B cell (primary cell): ENCODE data around the gene RBL1. TPM values are rescaled to one million over a fixed set of nuclear protein-coding genes. Genes with fewer than 3 reads are reported as not detected.

Experiments
- ATAC-seq: fragments of 200-7000 bp; cut with Tn5 transposase; one replicate; pipeline ENCODE4 v1.10.0; 2021; ENCODE audit warnings: low read depth, mild to moderate bottlenecking, moderate number of reproducible peaks, moderate library complexity
- CTCF ChIA-PET: fragments of 350-600 bp; sonication (Branson Sonifier 250); formaldehyde crosslinking; loops from one replicate; lab custom pipeline; 2021; ENCODE audit warnings: antibody characterized with exemption, inconsistent platforms; lab: Charles Lee
- POLR2A ChIA-PET: fragments of 350-600 bp; sonication (Branson Sonifier 250); formaldehyde crosslinking; loops from one replicate; lab custom pipeline; 2021; ENCODE audit warnings: antibody characterized with exemption; lab: Charles Lee
- DNase-seq: peaks from one replicate; pipeline ENCODE4 v3.0.0; 2013
- H2AFZ ChIP-seq: 2 replicates; pipeline ENCODE4 v1.6.1; 2012; ENCODE audit warnings: mild to moderate bottlenecking, low read depth, low read length; ENCODE audit not compliant: insufficient read depth, poor library complexity, severe bottlenecking
- H3K27ac ChIP-seq, 2 donors: 1 replicate in 1 of 2; 2 replicates in 1 of 2; pipeline ENCODE4 v1.5.1; 2012 to 2013; ENCODE audit warnings: low read length in 2 of 2, mild to moderate bottlenecking in 2 of 2, moderate library complexity in 1 of 2
- H3K27me3 ChIP-seq, 4 experiments: fragments of 200-600 bp in 1 of 4; sonication (generic) in 1 of 4; replicated peaks in 1 of 4; 1 replicate in 2 of 4; 2 replicates in 2 of 4; pipeline versions ENCODE4 v1.6.1 to v1.7.0; 2013 to 2016; ENCODE audit warnings: low read length in 3 of 4, mild to moderate bottlenecking in 2 of 4, mixed read lengths in 1 of 4, moderate library complexity in 1 of 4; ENCODE audit not compliant: insufficient read depth in 4 of 4, control insufficient read depth in 3 of 4; ENCODE audit errors: control extremely low read depth in 1 of 4
- H3K36me3 ChIP-seq, 2 experiments: replicated peaks in 1 of 2; 1 replicate in 1 of 2; 2 replicates in 1 of 2; pipeline versions ENCODE4 v1.6.1 to v1.7.1; 2013; ENCODE audit warnings: low read length in 1 of 2; ENCODE audit not compliant: insufficient read depth in 2 of 2, control insufficient read depth in 1 of 2; ENCODE audit errors: control extremely low read depth in 1 of 2, extremely low read depth in 1 of 2
- H3K4me1 ChIP-seq, 2 donors: fragments of 200-600 bp in 1 of 2; sonication (generic) in 1 of 2; 1 replicate in 1 of 2; 2 replicates in 1 of 2; pipeline versions ENCODE4 v1.5.1 to v1.6.1; 2013 to 2017; ENCODE audit warnings: low read length in 2 of 2; ENCODE audit not compliant: control insufficient read depth in 2 of 2, insufficient read depth in 2 of 2
- H3K4me2 ChIP-seq: replicated peaks from 2 replicates; pipeline ENCODE3; 2012; ENCODE audit warnings: mild to moderate bottlenecking, low read depth, low read length; ENCODE audit not compliant: poor library complexity, severe bottlenecking
- H3K4me3 ChIP-seq, 5 experiments: fragments of 200-600 bp in 1 of 5; sonication (generic) in 1 of 5; 1 replicate in 3 of 5; 2 replicates in 2 of 5; pipeline versions ENCODE4 v1.5.1 to v1.7.0; 2011 to 2016; ENCODE audit warnings: low read length in 4 of 5, mild to moderate bottlenecking in 4 of 5, low read depth in 2 of 5, control low read depth in 1 of 5, moderate library complexity in 1 of 5; ENCODE audit not compliant: insufficient read depth in 1 of 5; ENCODE audit errors: control extremely low read depth in 1 of 5, extremely low read depth in 1 of 5
- H3K79me2 ChIP-seq: fragments of 200-600 bp; sonication (generic); one replicate; pipeline ENCODE4 v1.6.0; 2016; ENCODE audit warnings: low read length; ENCODE audit not compliant: control insufficient read depth, insufficient read depth
- H3K9ac ChIP-seq: fragments of 200-600 bp; sonication (generic); 2 replicates; pipeline ENCODE4 v1.6.1; 2017; ENCODE audit warnings: mild to moderate bottlenecking, low read length, moderate library complexity
- H3K9me3 ChIP-seq, 3 donors: one replicate each; pipeline versions ENCODE4 v1.6.1 to v1.7.1; 2013; ENCODE audit warnings: low read length in 2 of 3; ENCODE audit not compliant: control insufficient read depth in 2 of 3, insufficient read depth in 1 of 3; ENCODE audit errors: control extremely low read depth in 1 of 3
- H4K20me1 ChIP-seq: 2 replicates; pipeline ENCODE4 v1.6.0; 2012; ENCODE audit warnings: mild to moderate bottlenecking, low read length; ENCODE audit not compliant: insufficient read depth, control insufficient read depth, poor library complexity, severe bottlenecking
- H3K27ac Mint-ChIP-seq: one replicate; pipeline ENCODE4 v1.8.0; 2021; ENCODE audit warnings: mixed read lengths
- H3K27me3 Mint-ChIP-seq: one replicate; pipeline ENCODE4 v1.8.0; 2021; ENCODE audit warnings: mixed read lengths
- H3K4me1 Mint-ChIP-seq: one replicate; pipeline ENCODE4 v1.8.0; 2021; ENCODE audit warnings: mixed read lengths
- H3K4me3 Mint-ChIP-seq: one replicate; pipeline ENCODE4 v1.8.0; 2021; ENCODE audit warnings: mixed read lengths
- H3K9me3 Mint-ChIP-seq: one replicate; pipeline ENCODE4 v1.8.0; 2022; ENCODE audit warnings: mixed read lengths; ENCODE audit not compliant: insufficient read depth
- CTCF ChIP-seq: fragments of 200-600 bp; IDR thresholded peaks from one replicate; pipeline ENCODE4 v1.8.0; 2022; ENCODE audit warnings: antibody characterized with exemption, mild to moderate bottlenecking
- EZH2 ChIP-seq: IDR thresholded peaks from 2 replicates; pipeline ENCODE4 v1.6.1; 2012; ENCODE audit warnings: borderline replicate concordance, low read depth, mild to moderate bottlenecking, moderate library complexity, low read length; ENCODE audit not compliant: insufficient read depth, poor library complexity, severe bottlenecking
- WGBS: methylation state at CpG from one replicate; pipeline ENCODE4 v1.1.5; 2013; ENCODE audit warnings: missing lambda C conversion rate; ENCODE audit not compliant: insufficient coverage; 5-methylcytosine and 5-hydroxymethylcytosine counted together
- intact Hi-C: fragments of 100-400 bp; cut with micrococcal nuclease; formaldehyde crosslinking; loops from one replicate; pipeline ENCODE4 v1.10.0; 2022
- polyA plus RNA-seq: library from polyadenylated mRNA; depleted of rRNA; stranded (reverse); fragments of >200 nt; gene quantifications from 2 replicates; pipeline ENCODE4 v1.2.3, GENCODE V29; 2012
- total RNA-seq, 2 donors: library from RNA; stranded (reverse); fragments of 120-200 nt in 1 of 2; gene quantifications; 1 replicate in 1 of 2; 2 replicates in 1 of 2; pipeline versions ENCODE4 v1.2.3 to v1.2.4, GENCODE V29; 2013 to 2022

RBL1 gene
- total and polyA plus RNA-seq, 2 donors (not counting 1 experiment from before 2014, with no cell fraction given): 8.1 to 27.8 TPM

GRCh38 chr20:37119356-37120036, 23.7 kb upstream of the RBL1 start:
- DNase-seq: no peak
- CTCF ChIA-PET: no interaction called here
- ATAC-seq: no peak
- Histone ChIP-seq H3K79me2 (no peaks in the 10 kb centered on the region), H4K20me1 (no peaks in the 10 kb centered on the region), H3K4me3 (no peak overlapping the region), H3K36me3 (no peaks in the 10 kb centered on the region), H3K4me1 (no peaks in the 10 kb centered on the region), H3K9ac (no peak overlapping the region), H3K27ac (no peak overlapping the region), H3K27me3 (no peaks in the 10 kb centered on the region), H3K4me2 (no peak overlapping the region), H2AFZ (no peak overlapping the region), H3K9me3 (no peaks in the 10 kb centered on the region)
- H3K9me3 Mint-ChIP-seq: no peaks in the 10 kb centered on the region
- TF ChIP-seq CTCF (no peak), EZH2 (no peak)
- POLR2A ChIA-PET: no interaction called here
- H3K4me3 Mint-ChIP-seq: no peak overlapping the region
- no peaks in the 10 kb centered on the region for H3K27me3 Mint-ChIP-seq
- intact Hi-C loops: no loop called here
- no peak overlapping the region for H3K27ac Mint-ChIP-seq
- H3K4me1 Mint-ChIP-seq: peaks cover 3% of the 10 kb centered on the region
- WGBS: 100% methylated on average over 1 of the region's 7 CpGs

DNA sequence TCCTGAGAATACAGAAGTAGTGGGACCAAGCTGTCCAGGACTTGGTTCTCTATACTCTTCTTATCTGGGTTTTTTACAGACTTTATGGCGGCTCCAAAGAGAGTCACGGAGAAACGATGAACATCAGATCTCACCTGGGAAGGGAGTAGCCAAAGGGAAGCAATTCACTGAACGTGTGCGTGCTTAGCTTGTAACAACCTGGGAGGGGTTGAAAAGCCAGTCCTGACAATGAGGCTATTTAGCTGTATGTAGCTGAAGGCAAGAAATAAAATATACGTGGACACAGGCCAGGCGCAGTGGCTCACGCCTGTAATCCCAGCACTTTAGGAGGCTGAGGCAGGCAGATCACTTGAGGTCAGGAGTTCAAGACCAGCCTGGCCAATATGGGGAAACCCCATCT, 18.2 kb upstream of the RBL1 start:
- H3K4me2 ChIP-seq: no peak overlapping the region
- DNase-seq (no peak), ATAC-seq (no peak)
- H3K4me1 Mint-ChIP-seq: no peaks in the 10 kb centered on the region
- no peak overlapping the region for H3K27ac ChIP-seq
- no peak overlapping the region for H3K4me3 Mint-ChIP-seq
- no peak overlapping the region for H3K4me3 ChIP-seq
- H3K4me1 ChIP-seq: no peaks in the 10 kb centered on the region
- no peak for TF ChIP-seq CTCF
- TF ChIP-seq EZH2: no peak
- ChIA-PET POLR2A (no interaction called here), CTCF (no interaction called here)
- H3K27me3 ChIP-seq: no peaks in the 10 kb centered on the region
- H3K27me3 Mint-ChIP-seq: no peaks in the 10 kb centered on the region
- no peaks in the 10 kb centered on the region for H3K9me3 Mint-ChIP-seq
- 98% methylated on average over 7 of the region's 8 CpGs for WGBS
- H4K20me1 ChIP-seq: no peaks in the 10 kb centered on the region
- H3K79me2 ChIP-seq: no peaks in the 10 kb centered on the region
- H3K27ac Mint-ChIP-seq: no peak overlapping the region
- no peak overlapping the region for H3K9ac ChIP-seq
- no peaks in the 10 kb centered on the region for H3K36me3 ChIP-seq
- no peak overlapping the region for H2AFZ ChIP-seq
- intact Hi-C loops: no loop called here
- H3K9me3 ChIP-seq: no peaks in the 10 kb centered on the region
